GM23338 (cell line): Measurements from ENCODE around the gene ZFYVE26.

Experiments used
- CREB1 ChIP-seq: fragments of 250-450 bp; sonication (Bioruptor Pico); IDR thresholded peaks from 2 replicates; pipeline ENCODE4 v1.5.0; 2020; ENCODE audit warnings: low read depth, mild to moderate bottlenecking, moderate library complexity
- EZH2 ChIP-seq: fragments of 200-600 bp; sonication (generic); IDR thresholded peaks from one replicate; pipeline ENCODE4 v1.8.0; 2017; ENCODE audit warnings: antibody characterized with exemption, mild to moderate bottlenecking, low read depth; ENCODE audit not compliant: unreplicated experiment
- TF ChIP-seq, protein P1 (sequence below), 2 experiments: fragments of 200-600 bp in 1 of 2; sonication (generic) in 1 of 2; conservative IDR thresholded peaks; 2 replicates each; pipeline versions ENCODE4 v1.5.1 to v1.6.1; 2016 to 2017; ENCODE audit warnings: antibody characterized with exemption in 2 of 2, low read depth in 2 of 2, mild to moderate bottlenecking in 2 of 2, moderate library complexity in 1 of 2
- TF ChIP-seq, protein P2 (sequence below): IDR thresholded peaks from one replicate; pipeline ENCODE4 v1.6.1; 2018; ENCODE audit warnings: antibody characterized with exemption; ENCODE audit not compliant: unreplicated experiment

DNA sequence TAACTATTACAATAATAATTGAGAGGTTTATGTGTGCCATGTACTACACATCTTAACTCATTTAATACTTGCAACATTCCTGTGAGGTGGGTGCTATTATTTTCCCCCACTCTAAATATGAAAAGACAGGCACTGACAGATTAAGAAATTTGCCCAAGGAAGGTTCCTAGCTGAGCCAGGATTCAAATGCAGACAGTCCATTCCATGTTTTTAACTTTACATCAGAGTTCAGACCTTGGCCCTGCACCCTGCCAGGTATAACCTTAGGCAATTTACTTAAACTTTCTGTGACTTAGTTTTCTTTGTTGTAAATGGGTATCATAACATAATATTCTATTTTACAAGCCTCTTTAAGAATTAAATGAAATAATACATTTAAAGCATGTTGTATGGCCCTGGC, 88.1 kb downstream of the ZFYVE26 start:
- TF ChIP-seq, protein P1, sequence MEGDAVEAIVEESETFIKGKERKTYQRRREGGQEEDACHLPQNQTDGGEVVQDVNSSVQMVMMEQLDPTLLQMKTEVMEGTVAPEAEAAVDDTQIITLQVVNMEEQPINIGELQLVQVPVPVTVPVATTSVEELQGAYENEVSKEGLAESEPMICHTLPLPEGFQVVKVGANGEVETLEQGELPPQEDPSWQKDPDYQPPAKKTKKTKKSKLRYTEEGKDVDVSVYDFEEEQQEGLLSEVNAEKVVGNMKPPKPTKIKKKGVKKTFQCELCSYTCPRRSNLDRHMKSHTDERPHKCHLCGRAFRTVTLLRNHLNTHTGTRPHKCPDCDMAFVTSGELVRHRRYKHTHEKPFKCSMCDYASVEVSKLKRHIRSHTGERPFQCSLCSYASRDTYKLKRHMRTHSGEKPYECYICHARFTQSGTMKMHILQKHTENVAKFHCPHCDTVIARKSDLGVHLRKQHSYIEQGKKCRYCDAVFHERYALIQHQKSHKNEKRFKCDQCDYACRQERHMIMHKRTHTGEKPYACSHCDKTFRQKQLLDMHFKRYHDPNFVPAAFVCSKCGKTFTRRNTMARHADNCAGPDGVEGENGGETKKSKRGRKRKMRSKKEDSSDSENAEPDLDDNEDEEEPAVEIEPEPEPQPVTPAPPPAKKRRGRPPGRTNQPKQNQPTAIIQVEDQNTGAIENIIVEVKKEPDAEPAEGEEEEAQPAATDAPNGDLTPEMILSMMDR (conservative IDR thresholded peaks at IDR 0.05; ENCODE audit: low read depth in 2 of 2), result no peak
- TF ChIP-seq CREB1 (CRISPR knock-in tag), result no peak
- TF ChIP-seq, protein P2, sequence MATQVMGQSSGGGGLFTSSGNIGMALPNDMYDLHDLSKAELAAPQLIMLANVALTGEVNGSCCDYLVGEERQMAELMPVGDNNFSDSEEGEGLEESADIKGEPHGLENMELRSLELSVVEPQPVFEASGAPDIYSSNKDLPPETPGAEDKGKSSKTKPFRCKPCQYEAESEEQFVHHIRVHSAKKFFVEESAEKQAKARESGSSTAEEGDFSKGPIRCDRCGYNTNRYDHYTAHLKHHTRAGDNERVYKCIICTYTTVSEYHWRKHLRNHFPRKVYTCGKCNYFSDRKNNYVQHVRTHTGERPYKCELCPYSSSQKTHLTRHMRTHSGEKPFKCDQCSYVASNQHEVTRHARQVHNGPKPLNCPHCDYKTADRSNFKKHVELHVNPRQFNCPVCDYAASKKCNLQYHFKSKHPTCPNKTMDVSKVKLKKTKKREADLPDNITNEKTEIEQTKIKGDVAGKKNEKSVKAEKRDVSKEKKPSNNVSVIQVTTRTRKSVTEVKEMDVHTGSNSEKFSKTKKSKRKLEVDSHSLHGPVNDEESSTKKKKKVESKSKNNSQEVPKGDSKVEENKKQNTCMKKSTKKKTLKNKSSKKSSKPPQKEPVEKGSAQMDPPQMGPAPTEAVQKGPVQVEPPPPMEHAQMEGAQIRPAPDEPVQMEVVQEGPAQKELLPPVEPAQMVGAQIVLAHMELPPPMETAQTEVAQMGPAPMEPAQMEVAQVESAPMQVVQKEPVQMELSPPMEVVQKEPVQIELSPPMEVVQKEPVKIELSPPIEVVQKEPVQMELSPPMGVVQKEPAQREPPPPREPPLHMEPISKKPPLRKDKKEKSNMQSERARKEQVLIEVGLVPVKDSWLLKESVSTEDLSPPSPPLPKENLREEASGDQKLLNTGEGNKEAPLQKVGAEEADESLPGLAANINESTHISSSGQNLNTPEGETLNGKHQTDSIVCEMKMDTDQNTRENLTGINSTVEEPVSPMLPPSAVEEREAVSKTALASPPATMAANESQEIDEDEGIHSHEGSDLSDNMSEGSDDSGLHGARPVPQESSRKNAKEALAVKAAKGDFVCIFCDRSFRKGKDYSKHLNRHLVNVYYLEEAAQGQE, result no peak
- no peak for TF ChIP-seq EZH2
